GM21576 (cell line): ENCODE data around the gene TACC3.

Experiments used
- ATAC-seq: cut with Tn5 transposase; IDR thresholded peaks from one replicate; pipeline ENCODE4 v1.9.1; 2021; ENCODE audit warnings: mild to moderate bottlenecking, moderate library complexity; ENCODE audit not compliant: unreplicated experiment

The TACC3 gene

GRCh38 chr4:1788254-1788973 is 67.1 kb downstream of the TACC3 start:
- ATAC-seq = no peak

GRCh38 chr4:1789552-1789951 is 68.2 kb downstream of the TACC3 start:
- no peak for ATAC-seq

- no peak for ATAC-seq
Measured at GRCh38 chr4:1790005-1790404, 68.7 kb downstream of the TACC3 start.

GRCh38 chr4:1792158-1792831 is 71.0 kb downstream of the TACC3 start:
- no peak for ATAC-seq

GRCh38 chr4:1792832-1793495 is 71.6 kb downstream of the TACC3 start, which contains the start of gene FGFR3:
FGFR3 (plus strand) TSS chr4:1793293; CDS start chr4:1793935, 642 bp downstream.
- ATAC-seq = no peak

GRCh38 chr4:1793496-1793840 is 72.1 kb downstream of the TACC3 start:
- no peak for ATAC-seq

- no peak for ATAC-seq
Measured at GRCh38 chr4:1793940-1794808, 72.9 kb downstream of the TACC3 start.
